Testis (tissue), 3 donors: ENCODE results near the gene CDC37. TPM values are rescaled to one million over a fixed set of nuclear protein-coding genes. Genes with fewer than 3 reads are reported as not detected.
"Not testable (repeated sequence)": the region's sequence is repeated elsewhere in the genome, so short reads cannot be mapped to it uniquely, and the experiment has no call there.

Source experiments
- DNase-seq: peaks from one replicate; pipeline ENCODE4 v3.0.0-alpha.2; 2019
- H3K27ac ChIP-seq, 2 donors: fragments of 200-600 bp; sonication (generic); one replicate each; pipeline ENCODE4 v1.5.1; 2019
- H3K27me3 ChIP-seq: fragments of 200-600 bp; sonication (generic); one replicate; pipeline ENCODE4 v1.5.1; 2019
- H3K36me3 ChIP-seq: fragments of 200-600 bp; sonication (generic); one replicate; pipeline ENCODE4 v1.5.1; 2017; ENCODE audit warnings: low read depth; ENCODE audit errors: missing control alignments
- H3K4me1 ChIP-seq: fragments of 200-600 bp; sonication (generic); one replicate; pipeline ENCODE4 v1.5.1; 2019
- H3K4me3 ChIP-seq, 2 donors: fragments of 200-600 bp; sonication (generic); one replicate each; pipeline ENCODE4 v1.5.1; 2017 to 2019
- H3K9me3 ChIP-seq: fragments of 200-600 bp; sonication (generic); one replicate; pipeline ENCODE4 v1.5.1; 2017
- CTCF ChIP-seq, 3 experiments: fragments of 450-650 bp in 2 of 3; fragments of 200-600 bp in 1 of 3; sonication (generic) in 1 of 3; IDR thresholded peaks; one replicate each; pipeline ENCODE4 v1.5.1; 2016 to 2019; ENCODE audit warnings: antibody characterized with exemption in 3 of 3, mild to moderate bottlenecking in 2 of 3, moderate library complexity in 1 of 3
- POLR2A ChIP-seq: fragments of 450-650 bp; IDR thresholded peaks from one replicate; pipeline ENCODE4 v1.6.1; 2017; ENCODE audit warnings: antibody characterized with exemption, mild to moderate bottlenecking, moderate library complexity
- WGBS, 2 donors: methylation state at CpG; one replicate each; pipeline ENCODE4 v1.1.5; 2018; 5-methylcytosine and 5-hydroxymethylcytosine counted together
- intact Hi-C: fragments of 100-400 bp; cut with DNase I; formaldehyde crosslinking; loops from one replicate; pipeline ENCODE4 v1.15.1; 2023; ENCODE audit warnings: low total_unique reads
- polyA plus RNA-seq: library from polyadenylated mRNA; stranded (reverse); fragments of 350-450 nt; fragmentation: Illumina TruSeq; extraction: RNeasy Lipid Tissue Mini Kit (QIAGEN cat#74804); gene quantifications from one replicate; pipeline ENCODE4 v1.2.3, GENCODE V29; 2014; ENCODE audit warnings: low read depth, low replicate concordance; ENCODE audit not compliant: insufficient read depth
- total RNA-seq, 2 donors: library from RNA; depleted of rRNA; stranded (reverse); fragments of >200 nt; gene quantifications; one replicate each; pipeline ENCODE4 v1.2.3, GENCODE V29; 2016

The CDC37 gene
- total and polyA plus RNA-seq, 3 donors from 2014 or later, result 160 to 210 (median 170) TPM

DNA sequence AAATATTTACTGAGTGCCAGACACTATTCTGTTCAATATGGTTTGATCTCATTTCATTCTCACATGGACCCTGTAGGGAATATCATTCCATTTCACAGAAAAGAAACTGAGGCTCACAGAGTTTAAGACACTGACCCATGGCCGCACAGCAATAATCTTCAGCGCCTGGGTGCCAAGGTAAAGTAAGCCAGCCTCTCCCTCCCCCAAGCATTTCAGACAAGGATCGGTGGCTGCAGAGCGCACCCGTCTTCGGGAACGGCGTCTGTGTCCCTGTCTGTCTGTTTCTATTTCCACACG, 12.7 kb upstream of the CDC37 start:
- Histone ChIP-seq H3K9me3 (no peaks in the 10 kb centered on the region), H3K27ac (no peak overlapping the region), H3K4me3 (peak overlapping the region; percentile 35 to 49), H3K27me3 (no peaks in the 10 kb centered on the region), H3K36me3 (no peaks in the 10 kb centered on the region), H3K4me1 (no peaks in the 10 kb centered on the region)
- TF ChIP-seq POLR2A (no peak), CTCF (IDR thresholded peaks at IDR 0.05) (no peak)
- 2 to 3% methylated on average over 9 of the region's 9 CpGs for WGBS, 2 donors
- DNase-seq, result no peak
- intact Hi-C loops, result no loop called here

DNA sequence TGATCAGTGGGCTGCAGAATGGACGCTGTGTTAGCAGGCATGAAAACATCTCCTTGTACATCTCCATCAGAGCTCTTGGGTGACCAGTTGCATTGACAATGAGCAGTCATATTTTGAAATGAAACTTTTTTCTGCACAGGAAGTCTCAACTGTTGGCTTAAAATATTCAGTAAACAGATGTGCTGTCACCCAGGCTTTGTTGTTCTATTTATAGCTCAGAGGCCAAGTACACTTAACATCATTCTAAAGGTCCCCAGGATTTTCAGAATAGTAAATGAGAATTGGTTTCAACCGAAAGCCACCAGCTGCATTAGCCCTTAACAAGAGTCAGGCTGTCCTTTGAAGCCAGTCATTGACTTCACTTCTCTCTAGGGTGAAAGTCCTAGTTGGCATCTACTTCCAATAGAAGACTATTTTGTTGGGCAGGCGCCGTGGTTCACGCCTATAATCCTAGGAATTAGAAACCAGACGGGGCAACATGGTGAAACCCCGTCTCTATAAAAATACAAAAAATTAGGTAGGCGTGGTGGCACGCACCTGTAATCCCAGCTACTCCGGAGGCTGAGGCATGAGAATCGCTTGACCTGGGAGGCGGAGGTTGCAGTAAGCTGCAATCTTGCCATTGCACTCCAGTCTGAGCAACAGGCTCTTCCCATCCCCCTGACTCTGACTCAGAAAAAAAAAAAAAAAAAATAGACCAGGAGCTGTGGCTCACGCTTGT, 9.1 kb upstream of the CDC37 start:
- Histone ChIP-seq H3K4me1 (no peaks in the 10 kb centered on the region), H3K36me3 (no peaks in the 10 kb centered on the region), H3K9me3 (no peaks in the 10 kb centered on the region), H3K4me3 (no peak overlapping the region), H3K27me3 (no peaks in the 10 kb centered on the region), H3K27ac (no peak overlapping the region)
- WGBS, 2 donors, result 83 to 84% methylated on average over 13 of the region's 13 CpGs
- DNase-seq, result no peak
- TF ChIP-seq POLR2A (no peak), CTCF (IDR thresholded peaks at IDR 0.05) (no peak)
- intact Hi-C loops, result no loop called here

DNA sequence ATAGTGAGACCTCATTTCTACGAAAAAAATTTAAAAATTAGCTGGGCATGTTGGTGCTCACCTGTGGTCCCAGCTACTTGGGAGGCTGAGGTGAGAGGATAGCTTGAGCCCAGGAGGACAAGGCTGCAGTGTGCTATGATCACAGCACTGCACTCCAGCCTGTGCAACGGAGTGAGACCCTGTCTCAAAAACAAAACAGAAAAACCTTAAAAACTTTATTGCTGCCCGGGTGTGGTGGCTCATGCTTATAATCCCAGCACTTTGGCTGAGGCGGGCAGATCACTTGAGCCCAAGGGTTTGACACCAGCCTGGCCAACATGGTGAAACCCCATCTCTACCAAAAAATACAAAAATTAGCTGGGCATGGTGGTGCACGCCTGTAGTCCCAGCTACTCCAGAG, 7.9 kb upstream of the CDC37 start:
- intact Hi-C loops, H3K27ac ChIP-seq, H3K4me3 ChIP-seq, H3K36me3 ChIP-seq, H3K27me3 ChIP-seq, H3K9me3 ChIP-seq, DNase-seq, H3K4me1 ChIP-seq: not testable (repeated sequence)
- WGBS, 2 donors, result 74 to 89% methylated on average over 5 of the region's 5 CpGs

DNA sequence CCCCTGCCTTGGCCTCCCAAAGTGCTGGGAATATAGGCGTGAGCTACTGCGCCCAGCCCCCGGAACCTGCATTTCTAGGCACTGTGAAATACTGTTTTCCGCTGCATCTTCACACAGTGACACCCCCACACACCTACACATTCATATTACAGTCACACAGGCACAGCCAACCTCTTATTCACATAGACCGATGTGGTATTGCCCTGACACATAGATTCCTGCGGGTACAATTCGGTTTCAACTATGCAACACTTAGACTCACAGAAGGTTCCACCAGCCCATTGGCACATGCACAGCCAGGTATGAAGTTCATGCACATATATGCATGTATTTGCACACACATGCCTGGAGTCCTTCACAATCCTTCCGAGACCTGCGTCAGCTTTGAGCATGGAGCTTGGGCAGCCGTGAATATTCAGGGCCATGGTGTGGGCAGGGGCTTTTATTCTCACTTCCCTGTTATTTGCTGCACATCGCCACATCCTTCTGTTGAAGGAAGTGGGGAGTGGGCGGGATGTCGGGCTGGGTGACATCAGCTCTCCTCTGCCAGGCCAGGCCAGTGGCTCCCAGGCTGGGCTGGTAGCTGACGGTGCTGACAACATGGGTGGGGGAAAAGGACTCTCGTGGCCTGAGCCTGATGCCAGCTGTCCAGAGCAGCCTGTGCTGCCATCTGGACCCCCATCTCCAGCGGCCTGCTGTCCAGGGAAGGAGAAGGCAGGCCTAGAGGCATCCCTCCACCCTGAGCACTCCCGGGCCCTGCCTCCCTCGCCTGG, 5.4 kb upstream of the CDC37 start:
- peak; percentile 59 for DNase-seq
- intact Hi-C loops, result no loop called here
- Histone ChIP-seq H3K4me3 (no peak overlapping the region), H3K4me1 (peaks cover 13% of the 10 kb centered on the region), H3K27ac (no peak overlapping the region), H3K9me3 (no peaks in the 10 kb centered on the region), H3K36me3 (no peaks in the 10 kb centered on the region), H3K27me3 (no peaks in the 10 kb centered on the region)
- TF ChIP-seq POLR2A, result no peak
- WGBS, 2 donors, result 67 to 75% methylated on average over 16 to 18 of the region's 18 CpGs

DNA sequence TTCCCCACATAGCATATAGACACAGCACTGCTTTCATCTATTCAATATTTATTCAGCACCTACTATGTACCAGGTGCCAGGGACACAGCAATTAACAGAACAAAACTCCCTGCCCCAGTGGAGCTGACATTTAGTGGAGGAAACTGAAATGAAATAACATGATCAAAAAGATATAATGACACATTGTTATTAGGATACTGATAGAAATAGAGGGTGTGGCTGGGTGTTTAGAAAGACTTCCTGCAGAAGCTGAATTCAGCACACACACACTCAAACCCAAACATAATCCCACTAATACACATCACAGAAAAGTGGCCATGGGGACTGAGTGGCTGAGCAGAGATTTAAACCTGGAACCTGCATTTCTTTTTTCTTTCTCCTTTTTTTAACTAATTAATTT, 3.8 kb upstream of the CDC37 start:
- intact Hi-C loops, result no loop called here
- DNase-seq, result no peak
- no peak overlapping the region for H3K4me3 ChIP-seq
- peaks cover 18% of the 10 kb centered on the region for H3K4me1 ChIP-seq
- H3K27ac ChIP-seq, result no peak overlapping the region
- H3K36me3 ChIP-seq, result no peaks in the 10 kb centered on the region
- H3K9me3 ChIP-seq, result no peaks in the 10 kb centered on the region
- H3K27me3 ChIP-seq, result no peaks in the 10 kb centered on the region
- no peak for TF ChIP-seq CTCF (IDR thresholded peaks at IDR 0.05)
- no peak for TF ChIP-seq POLR2A

- WGBS, 2 donors, result 81 to 86% methylated on average over 6 of the region's 6 CpGs
- intact Hi-C loops, result no loop called here
- Histone ChIP-seq H3K4me3 (no peak overlapping the region), H3K27ac (no peak overlapping the region), H3K36me3 (no peaks in the 10 kb centered on the region), H3K9me3 (no peaks in the 10 kb centered on the region), H3K27me3 (no peaks in the 10 kb centered on the region), H3K4me1 (peaks cover 24% of the 10 kb centered on the region)
- no peak for TF ChIP-seq CTCF (IDR thresholded peaks at IDR 0.05)
- no peak for TF ChIP-seq POLR2A
- DNase-seq, result no peak
Measured at GRCh38 chr19:10406191-10406590, 2.8 kb upstream of the CDC37 start.
